Mucosa of descending colon (tissue), 3 donors: ENCODE data around the gene PRRG3. TPM values are rescaled to one million over a fixed set of nuclear protein-coding genes. Genes with fewer than 3 reads are reported as not detected.

Source experiments
- ATAC-seq: fragments of 200-7000 bp; cut with Tn5 transposase; one replicate; pipeline ENCODE4 v1.9.1; 2020; ENCODE audit warnings: mild to moderate bottlenecking, moderate library complexity
- DNase-seq, 3 donors: peaks; one replicate each; pipeline ENCODE4 v3.0.0-alpha.2; 2020
- H3K36me3 ChIP-seq: fragments of 200-600 bp; one replicate; pipeline ENCODE4 v1.8.0; 2021; ENCODE audit warnings: low read depth, mild to moderate bottlenecking
- H3K4me1 ChIP-seq: fragments of 200-600 bp; one replicate; pipeline ENCODE4 v1.8.0; 2021; ENCODE audit warnings: low read depth, mild to moderate bottlenecking
- H3K4me3 ChIP-seq: fragments of 200-600 bp; one replicate; pipeline ENCODE4 v1.8.0; 2021; ENCODE audit warnings: mild to moderate bottlenecking
- H3K9me3 ChIP-seq: fragments of 200-600 bp; one replicate; pipeline ENCODE4 v1.8.0; 2021; ENCODE audit warnings: mild to moderate bottlenecking
- intact Hi-C, 2 donors: fragments of 100-400 bp; cut with DNase I in 1 of 2; cut with micrococcal nuclease in 1 of 2; formaldehyde crosslinking; loops; one replicate each; pipeline versions ENCODE4 v1.11.0 to v1.11.1; 2022; cut with DNase I, micrococcal nuclease
- total RNA-seq, 3 donors: library from RNA; stranded (reverse); fragmentation: NEBNext Ultra II Directional in 2 of 3; extraction: Animal tissue kit (Norgen Biotek cat#: 25700) in 2 of 3; gene quantifications; one replicate each; pipeline versions ENCODE4 v1.2.1 to v1.2.4, GENCODE V29; 2021 to 2023
- TF ChIP-seq, protein P1 (sequence below): fragments of 200-600 bp; IDR thresholded peaks from one replicate; pipeline ENCODE4 v1.8.0; 2022; ENCODE audit warnings: antibody characterized with exemption, mild to moderate bottlenecking
- donor health status: DM: no; HTN: no; CAD: no; lungs with moderate emphysema.
- donor health status: DM: no; HTN: no; CAD: no.
- donor health status: DM: no; HTN: yes; CAD: no.

The PRRG3 gene
- total RNA-seq, 3 donors from 2014 or later, result 0.06 to 2.8 (median 0.22) TPM

DNA sequence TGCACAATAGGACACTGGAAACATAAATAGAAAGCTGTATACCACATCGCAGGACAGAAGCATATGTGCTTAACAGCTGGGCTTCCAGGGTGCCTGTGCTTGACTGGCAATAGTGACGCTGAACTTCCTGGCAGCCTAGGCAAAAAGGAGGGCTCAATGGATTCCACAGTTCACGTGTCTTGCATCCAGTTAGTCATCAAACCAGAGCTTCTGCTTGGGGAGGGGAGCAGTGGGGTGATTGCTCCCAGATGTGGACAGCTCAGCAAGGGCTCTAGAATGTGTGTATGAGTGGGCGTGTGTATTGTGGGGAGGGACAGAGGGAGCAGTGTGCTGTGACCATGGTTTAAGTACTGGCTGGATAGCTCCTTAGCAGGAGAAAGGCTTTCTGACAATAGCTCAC lies 2.3 kb downstream of the PRRG3 start:
- H3K36me3 ChIP-seq, result no peaks in the 10 kb centered on the region
- DNase-seq (no peak), ATAC-seq (peak; percentile 29)
- H3K9me3 ChIP-seq, result no peaks in the 10 kb centered on the region
- no peak overlapping the region for H3K4me3 ChIP-seq
- intact Hi-C loops, result no loop called here
- no peaks in the 10 kb centered on the region for H3K4me1 ChIP-seq
- TF ChIP-seq, protein P1, sequence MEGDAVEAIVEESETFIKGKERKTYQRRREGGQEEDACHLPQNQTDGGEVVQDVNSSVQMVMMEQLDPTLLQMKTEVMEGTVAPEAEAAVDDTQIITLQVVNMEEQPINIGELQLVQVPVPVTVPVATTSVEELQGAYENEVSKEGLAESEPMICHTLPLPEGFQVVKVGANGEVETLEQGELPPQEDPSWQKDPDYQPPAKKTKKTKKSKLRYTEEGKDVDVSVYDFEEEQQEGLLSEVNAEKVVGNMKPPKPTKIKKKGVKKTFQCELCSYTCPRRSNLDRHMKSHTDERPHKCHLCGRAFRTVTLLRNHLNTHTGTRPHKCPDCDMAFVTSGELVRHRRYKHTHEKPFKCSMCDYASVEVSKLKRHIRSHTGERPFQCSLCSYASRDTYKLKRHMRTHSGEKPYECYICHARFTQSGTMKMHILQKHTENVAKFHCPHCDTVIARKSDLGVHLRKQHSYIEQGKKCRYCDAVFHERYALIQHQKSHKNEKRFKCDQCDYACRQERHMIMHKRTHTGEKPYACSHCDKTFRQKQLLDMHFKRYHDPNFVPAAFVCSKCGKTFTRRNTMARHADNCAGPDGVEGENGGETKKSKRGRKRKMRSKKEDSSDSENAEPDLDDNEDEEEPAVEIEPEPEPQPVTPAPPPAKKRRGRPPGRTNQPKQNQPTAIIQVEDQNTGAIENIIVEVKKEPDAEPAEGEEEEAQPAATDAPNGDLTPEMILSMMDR, result no peak

DNA sequence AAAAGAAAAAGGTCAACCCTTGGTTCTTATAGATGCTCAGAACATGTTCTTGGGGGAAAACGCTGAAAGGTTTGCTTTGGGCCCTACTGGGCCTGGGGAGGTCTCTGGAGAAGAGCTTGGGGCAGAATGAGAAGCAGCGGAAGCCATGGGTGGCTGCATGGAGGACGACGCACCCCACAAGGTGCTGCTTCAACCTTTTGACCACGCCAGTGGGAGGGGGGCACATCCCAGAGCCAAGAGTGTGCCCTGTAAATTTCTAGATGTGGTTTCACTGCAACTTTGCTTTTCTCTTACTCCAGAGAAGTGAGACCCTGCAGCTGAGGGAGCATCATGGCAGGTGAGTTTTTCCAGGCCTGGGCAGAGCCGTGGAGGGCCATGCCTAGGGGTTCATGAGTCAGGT lies 3.2 kb downstream of the PRRG3 start:
- Histone ChIP-seq H3K36me3 (no peaks in the 10 kb centered on the region), H3K9me3 (no peaks in the 10 kb centered on the region), H3K4me3 (no peak overlapping the region), H3K4me1 (no peaks in the 10 kb centered on the region)
- TF ChIP-seq, protein P1, result no peak
- DNase-seq (no peak), ATAC-seq (no peak)
- intact Hi-C loops, result no loop called here

DNA sequence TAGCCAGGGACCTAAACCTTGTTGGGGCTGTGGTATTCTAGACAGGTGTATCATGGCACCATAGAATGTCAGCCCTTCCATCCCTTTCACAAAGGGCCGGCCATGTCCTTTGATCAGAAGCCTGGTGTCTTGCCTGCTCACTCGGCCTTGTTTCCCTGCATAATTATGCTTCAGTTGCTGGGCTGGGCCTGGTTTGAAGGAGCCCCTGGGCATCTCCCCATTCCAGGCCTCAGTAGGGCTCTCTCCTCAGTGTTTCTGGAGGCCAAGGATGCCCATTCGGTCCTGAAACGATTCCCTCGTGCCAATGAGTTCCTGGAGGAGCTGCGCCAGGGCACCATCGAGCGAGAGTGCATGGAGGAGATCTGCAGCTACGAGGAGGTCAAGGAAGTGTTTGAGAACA lies 4.5 kb downstream of the PRRG3 start:
- H3K9me3 ChIP-seq, result no peaks in the 10 kb centered on the region
- no peak for ATAC-seq
- TF ChIP-seq, protein P1, result no peak
- no peak overlapping the region for H3K4me3 ChIP-seq
- no peaks in the 10 kb centered on the region for H3K4me1 ChIP-seq
- DNase-seq, result no peak
- intact Hi-C loops, result no loop called here
- H3K36me3 ChIP-seq, result no peaks in the 10 kb centered on the region

DNA sequence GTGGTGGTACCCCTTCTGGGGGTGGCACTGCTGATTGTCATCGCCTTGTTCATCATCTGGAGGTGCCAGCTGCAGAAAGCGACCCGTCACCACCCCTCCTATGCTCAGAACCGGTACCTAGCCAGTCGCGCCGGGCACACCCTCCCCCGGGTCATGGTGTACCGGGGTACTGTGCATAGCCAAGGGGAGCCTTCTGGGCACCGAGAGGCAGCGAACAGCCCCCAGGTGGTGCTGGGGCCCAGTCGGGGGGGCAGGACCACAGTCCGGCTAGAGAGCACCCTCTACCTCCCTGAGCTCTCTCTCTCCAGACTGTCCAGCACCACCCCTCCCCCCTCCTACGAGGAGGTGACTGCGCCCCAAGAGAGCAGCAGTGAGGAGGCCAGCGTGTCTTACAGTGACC lies 5.3 kb downstream of the PRRG3 start:
- TF ChIP-seq, protein P1, result no peak
- DNase-seq, result no peak

DNA sequence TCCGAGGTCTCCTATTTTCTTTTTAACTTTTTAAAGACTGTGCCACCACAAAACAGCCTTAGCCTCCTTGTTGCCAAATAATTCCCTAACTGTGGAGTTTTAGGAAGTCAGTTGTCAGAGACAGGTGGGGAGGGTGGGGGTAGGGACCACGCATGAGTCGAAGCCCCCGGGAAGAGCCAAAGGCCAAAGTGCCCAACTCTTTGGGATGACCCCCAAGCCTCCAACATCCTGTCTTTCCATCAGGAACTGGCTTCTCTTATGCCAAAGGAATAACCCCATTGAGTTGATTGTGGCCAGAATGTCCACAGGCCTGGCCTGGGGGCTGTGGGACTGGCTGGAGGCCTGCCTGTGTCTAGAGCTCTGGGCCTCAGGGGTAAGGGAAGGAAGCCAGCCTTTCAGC lies 5.8 kb downstream of the PRRG3 start:
- TF ChIP-seq, protein P1, result no peak
- ATAC-seq, result no peak
- no peak for DNase-seq

More for the DNA sequence above, 5.3 kb downstream of the PRRG3 start:
- no peak for ATAC-seq
- H3K4me3 ChIP-seq, result no peak overlapping the region
- H3K4me1 ChIP-seq, result no peaks in the 10 kb centered on the region
- H3K9me3 ChIP-seq, result no peaks in the 10 kb centered on the region
- intact Hi-C loops, result no loop called here
- no peaks in the 10 kb centered on the region for H3K36me3 ChIP-seq

DNA sequence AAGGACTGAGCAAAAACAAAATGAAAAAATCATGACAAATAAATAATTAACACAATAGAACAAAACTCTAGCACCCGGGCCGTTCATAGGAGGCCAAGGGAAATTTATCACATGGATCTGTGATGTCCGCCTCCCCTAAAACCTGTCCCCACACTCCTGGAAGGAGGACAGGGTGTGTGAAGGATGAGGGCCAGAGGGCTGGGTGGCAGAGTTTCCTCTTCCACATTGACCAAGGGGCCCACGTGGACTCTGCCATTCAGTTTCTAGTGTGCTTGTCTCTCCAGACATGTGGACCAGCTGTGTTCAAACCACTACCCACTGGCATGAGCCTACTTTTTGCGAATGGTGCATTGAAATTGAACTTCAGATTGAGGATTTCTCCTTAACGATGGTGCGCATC lies 6.3 kb downstream of the PRRG3 start:
- no peak for DNase-seq
- no peaks in the 10 kb centered on the region for H3K4me1 ChIP-seq
- H3K36me3 ChIP-seq, result no peaks in the 10 kb centered on the region
- no peaks in the 10 kb centered on the region for H3K9me3 ChIP-seq
- no peak for ATAC-seq
- no peak overlapping the region for H3K4me3 ChIP-seq
- TF ChIP-seq, protein P1, result no peak
- intact Hi-C loops, result no loop called here

More for the DNA sequence above, 5.8 kb downstream of the PRRG3 start:
- Histone ChIP-seq H3K9me3 (no peaks in the 10 kb centered on the region), H3K4me1 (no peaks in the 10 kb centered on the region), H3K36me3 (no peaks in the 10 kb centered on the region), H3K4me3 (no peak overlapping the region)
- intact Hi-C loops, result no loop called here
